GM18858 (cell line): Measurements from ENCODE around the gene TTLL11.

Experiments used
- ATAC-seq: cut with Tn5 transposase; IDR thresholded peaks from one replicate; pipeline ENCODE4 v1.9.1; 2021; ENCODE audit not compliant: unreplicated experiment

Gene TTLL11

GRCh38 chr9:121888438-121888775 lies 204.7 kb downstream of the TTLL11 start:
- ATAC-seq: no peak

- no peak for ATAC-seq
Observed at GRCh38 chr9:121887553-121888437, 205.3 kb downstream of the TTLL11 start.

- no peak for ATAC-seq
Observed at GRCh38 chr9:121886759-121887485, 206.2 kb downstream of the TTLL11 start.

GRCh38 chr9:121885345-121885901 lies 207.7 kb downstream of the TTLL11 start:
- ATAC-seq: no peak

- ATAC-seq: no peak
Observed at GRCh38 chr9:121884057-121884541, 209.0 kb downstream of the TTLL11 start.

- no peak for ATAC-seq
Observed at GRCh38 chr9:121883281-121884056, 209.6 kb downstream of the TTLL11 start.

GRCh38 chr9:121881920-121882500 lies 211.1 kb downstream of the TTLL11 start:
- ATAC-seq: no peak

- no peak for ATAC-seq
Observed at GRCh38 chr9:121880343-121880898, 212.7 kb downstream of the TTLL11 start.

GRCh38 chr9:121878271-121878822 lies 214.8 kb downstream of the TTLL11 start:
- no peak for ATAC-seq

- ATAC-seq: no peak
Observed at GRCh38 chr9:121876658-121877271, 216.3 kb downstream of the TTLL11 start.

- ATAC-seq: no peak
Observed at GRCh38 chr9:121876255-121876654, 216.9 kb downstream of the TTLL11 start.

GRCh38 chr9:121874524-121874923 lies 218.6 kb downstream of the TTLL11 start:
- ATAC-seq: no peak

GRCh38 chr9:121871431-121872025 lies 221.6 kb downstream of the TTLL11 start:
- ATAC-seq: no peak

- ATAC-seq: no peak
Observed at GRCh38 chr9:121870271-121870670, 222.8 kb downstream of the TTLL11 start.

- no peak for ATAC-seq
Observed at GRCh38 chr9:121868626-121869025, 224.5 kb downstream of the TTLL11 start.

- no peak for ATAC-seq
Observed at GRCh38 chr9:121866927-121867326, 226.2 kb downstream of the TTLL11 start.

- ATAC-seq: no peak
Observed at GRCh38 chr9:121865884-121866283, 227.2 kb downstream of the TTLL11 start.

- ATAC-seq: no peak
Observed at GRCh38 chr9:121865060-121865459, 228.0 kb downstream of the TTLL11 start.

- ATAC-seq: no peak
Observed at GRCh38 chr9:121863955-121864354, 229.2 kb downstream of the TTLL11 start.
